GM13976 (cell line): ENCODE measurements around the gene P4HA1.
"Not testable (repeated sequence)": the region's sequence is repeated elsewhere in the genome, so short reads cannot be mapped to it uniquely, and the experiment has no call there.

Experiments used
- DNase-seq: peaks from one replicate; pipeline ENCODE4 v3.0.0; 2012; ENCODE audit warnings: low spot score
- in situ Hi-C: fragments of 300-500 bp; cut with MboI; formaldehyde crosslinking; loops from one replicate; pipeline ENCODE4 v1.12.0; 2022; ENCODE audit warnings: low sequenced_read_pairs, mixed read lengths, inconsistent platforms; ENCODE audit not compliant: unreplicated experiment
- TF ChIP-seq, protein P1 (sequence below): IDR thresholded peaks from 2 replicates; pipeline ENCODE4 v1.5.1; 2012; ENCODE audit warnings: borderline replicate concordance, mild to moderate bottlenecking; ENCODE audit not compliant: insufficient read depth; ENCODE audit errors: extremely low read depth, missing control alignments, control extremely low read depth

P4HA1 gene

DNA sequence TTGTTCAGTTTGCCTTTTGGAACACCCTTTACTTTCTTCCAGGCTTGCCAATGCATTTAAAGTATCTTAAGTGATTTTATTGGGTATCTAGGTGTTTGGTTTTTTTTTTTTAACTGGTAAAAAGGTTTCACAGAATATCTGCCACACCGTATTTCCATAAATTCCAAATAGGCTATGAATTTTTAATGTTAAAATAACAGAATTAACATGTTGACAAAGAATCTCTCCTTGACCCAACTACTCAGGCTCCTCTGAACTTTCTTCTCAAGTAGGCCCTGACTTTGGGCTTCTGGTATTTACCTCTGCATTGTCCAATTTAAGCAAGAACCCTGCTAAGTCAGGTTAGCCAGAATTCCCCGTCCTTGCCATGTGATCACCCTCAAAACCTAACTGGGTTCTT is 80.9 kb downstream of the P4HA1 start:
- in situ Hi-C loops, result no loop called here
- TF ChIP-seq, protein P1, sequence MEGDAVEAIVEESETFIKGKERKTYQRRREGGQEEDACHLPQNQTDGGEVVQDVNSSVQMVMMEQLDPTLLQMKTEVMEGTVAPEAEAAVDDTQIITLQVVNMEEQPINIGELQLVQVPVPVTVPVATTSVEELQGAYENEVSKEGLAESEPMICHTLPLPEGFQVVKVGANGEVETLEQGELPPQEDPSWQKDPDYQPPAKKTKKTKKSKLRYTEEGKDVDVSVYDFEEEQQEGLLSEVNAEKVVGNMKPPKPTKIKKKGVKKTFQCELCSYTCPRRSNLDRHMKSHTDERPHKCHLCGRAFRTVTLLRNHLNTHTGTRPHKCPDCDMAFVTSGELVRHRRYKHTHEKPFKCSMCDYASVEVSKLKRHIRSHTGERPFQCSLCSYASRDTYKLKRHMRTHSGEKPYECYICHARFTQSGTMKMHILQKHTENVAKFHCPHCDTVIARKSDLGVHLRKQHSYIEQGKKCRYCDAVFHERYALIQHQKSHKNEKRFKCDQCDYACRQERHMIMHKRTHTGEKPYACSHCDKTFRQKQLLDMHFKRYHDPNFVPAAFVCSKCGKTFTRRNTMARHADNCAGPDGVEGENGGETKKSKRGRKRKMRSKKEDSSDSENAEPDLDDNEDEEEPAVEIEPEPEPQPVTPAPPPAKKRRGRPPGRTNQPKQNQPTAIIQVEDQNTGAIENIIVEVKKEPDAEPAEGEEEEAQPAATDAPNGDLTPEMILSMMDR, result no peak
- no peak for DNase-seq

DNA sequence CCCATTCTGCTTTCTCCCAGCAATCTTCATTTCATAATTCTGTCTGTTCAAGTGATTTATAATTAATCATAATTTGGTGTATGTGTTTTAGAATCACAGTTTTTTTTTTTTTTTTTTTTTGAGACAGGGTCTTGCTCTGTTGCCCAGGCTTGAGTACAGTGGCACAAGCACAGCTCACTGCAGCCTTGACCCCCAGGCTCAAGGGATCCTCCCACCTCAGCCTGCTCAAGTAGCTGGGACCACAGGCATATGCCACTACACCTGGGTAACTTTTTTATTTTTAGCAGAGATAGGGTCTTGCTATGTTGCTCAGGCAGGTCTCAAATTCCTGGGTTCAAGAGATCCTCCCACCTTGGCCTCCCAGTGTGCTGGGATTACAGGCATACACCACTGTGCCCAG is 92.8 kb downstream of the P4HA1 start:
- TF ChIP-seq, protein P1, result no peak
- in situ Hi-C loops, result no loop called here
- no peak for DNase-seq

DNA sequence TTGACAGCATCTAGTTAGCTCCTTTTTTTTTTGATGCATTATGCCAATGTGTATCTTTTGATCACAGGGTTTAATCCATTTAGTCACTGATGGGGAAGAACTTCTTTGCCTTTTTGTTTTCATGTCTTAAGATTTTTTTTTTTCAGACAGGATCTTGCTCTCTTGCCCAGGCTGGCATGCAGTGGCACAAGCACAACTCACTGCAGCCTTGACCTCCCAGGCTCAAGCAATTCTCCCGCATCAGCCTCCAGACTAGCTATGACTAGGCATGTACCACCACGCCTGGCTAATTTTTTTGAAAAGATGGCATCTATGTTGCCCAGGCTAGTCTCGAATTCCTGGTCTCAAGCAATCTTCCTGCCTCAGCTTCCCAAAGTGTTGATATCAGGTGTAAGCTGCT is 95.7 kb downstream of the P4HA1 start:
- TF ChIP-seq, protein P1, result no peak
- in situ Hi-C loops, result no loop called here
- no peak for DNase-seq

DNA sequence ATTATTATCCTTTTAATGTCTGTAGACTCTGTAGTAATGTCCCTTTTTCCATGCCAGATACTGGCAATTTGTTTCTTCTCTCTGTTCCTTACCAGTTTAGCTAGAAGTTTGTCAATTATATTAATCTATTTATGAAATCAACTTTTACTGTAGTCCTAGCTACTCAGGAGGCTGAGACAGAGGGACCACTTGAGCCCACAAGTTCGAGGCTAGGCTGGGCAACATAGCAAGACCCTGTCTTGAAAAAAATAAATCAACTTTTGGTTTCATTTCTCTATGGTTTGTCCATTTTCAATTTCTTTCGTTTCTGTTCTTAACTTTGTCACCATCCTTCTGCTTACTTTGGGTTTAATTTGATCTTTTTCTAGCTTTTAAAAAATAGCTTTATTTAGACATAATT is 99.6 kb downstream of the P4HA1 start:
- in situ Hi-C loops, result no loop called here
- DNase-seq, result no peak
- TF ChIP-seq, protein P1, result no peak

DNA sequence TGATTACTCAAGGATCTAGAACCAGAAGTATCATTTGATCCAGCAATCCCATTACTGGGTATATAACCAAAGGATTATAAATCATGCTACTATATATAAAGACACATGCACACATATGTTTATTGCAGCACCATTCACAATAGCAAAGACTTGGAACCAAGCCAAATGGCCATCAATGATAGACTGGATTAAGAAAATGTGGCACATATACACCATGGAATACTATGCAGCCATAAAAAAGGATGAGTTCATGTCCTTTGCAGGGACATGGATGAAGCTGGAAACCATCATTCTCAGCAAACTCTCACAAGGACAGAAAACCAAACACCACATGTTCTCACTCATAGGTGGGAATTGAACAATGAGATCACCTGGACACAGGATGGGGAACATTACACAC is 101.2 kb downstream of the P4HA1 start:
- DNase-seq, in situ Hi-C loops: not testable (repeated sequence)

DNA sequence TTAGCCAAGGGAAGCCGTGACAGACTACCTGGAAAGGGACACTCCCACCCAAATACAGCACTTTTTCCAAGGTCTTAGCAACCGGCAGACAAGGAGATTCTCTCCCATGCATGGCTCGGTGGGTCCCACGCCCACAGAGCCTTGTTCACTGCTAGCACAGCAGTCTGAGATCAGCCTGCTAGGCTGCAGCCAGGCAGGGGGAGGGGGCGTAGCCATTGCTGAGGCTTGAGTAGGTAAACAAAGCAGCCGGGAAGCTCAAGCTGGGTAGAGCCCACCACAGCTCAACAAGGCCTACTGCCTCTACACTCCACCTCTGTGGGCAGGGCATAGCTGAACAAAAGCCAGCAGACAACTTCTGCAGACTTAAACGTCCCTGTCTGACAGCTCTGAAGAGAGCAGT is 106.9 kb downstream of the P4HA1 start:
- in situ Hi-C loops, DNase-seq: not testable (repeated sequence)

DNA sequence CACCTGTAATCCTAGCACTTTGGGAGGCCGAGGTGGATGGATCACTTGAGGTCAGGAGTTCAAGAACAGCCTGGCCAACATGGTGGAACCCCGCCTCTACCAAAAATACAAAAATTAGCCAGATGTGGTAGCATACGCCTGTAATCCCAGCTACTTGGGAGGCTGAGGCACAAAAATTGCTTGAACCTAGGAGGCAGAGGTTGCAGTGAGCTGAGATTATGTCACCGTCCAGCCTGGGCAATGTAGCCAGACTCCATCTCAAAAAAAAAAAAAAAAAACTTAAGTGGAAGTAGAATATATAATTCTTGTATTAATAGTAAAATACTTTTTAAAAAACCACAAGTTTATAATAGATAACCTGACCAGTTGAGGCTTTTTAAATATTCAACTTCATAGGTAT is 112.0 kb downstream of the P4HA1 start:
- in situ Hi-C loops, DNase-seq: not testable (repeated sequence)

DNA sequence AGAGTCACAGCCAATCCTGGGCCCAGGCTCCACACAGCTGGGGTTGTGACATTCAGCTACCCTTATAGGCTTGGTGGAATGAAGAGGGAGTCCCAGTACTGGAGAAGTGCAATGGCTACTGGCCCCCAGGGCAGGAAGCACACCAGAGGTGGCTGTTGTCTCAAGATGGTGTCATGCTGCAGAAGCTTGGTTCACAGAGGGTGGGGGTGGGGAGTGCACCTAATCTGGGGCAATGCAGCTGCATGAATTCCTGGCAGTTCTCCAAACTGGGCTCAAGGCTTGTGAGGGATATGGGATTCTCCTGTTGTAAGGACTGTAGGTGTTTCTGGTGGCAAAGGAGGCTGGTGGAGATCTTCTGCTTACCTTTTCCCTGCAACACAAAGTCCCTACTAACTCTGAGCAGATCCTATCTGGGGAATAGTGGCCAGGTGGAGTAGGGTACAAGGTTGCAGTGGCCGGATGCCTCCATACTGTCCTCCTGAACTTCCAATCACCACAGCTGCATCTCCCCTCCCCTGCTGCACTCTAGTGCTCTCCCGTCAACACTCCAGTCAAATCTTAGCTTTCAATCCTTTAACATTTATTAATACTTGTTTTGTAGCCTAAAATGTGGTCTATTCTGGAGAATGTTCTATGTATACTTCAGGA is 114.7 kb downstream of the P4HA1 start:
- in situ Hi-C loops, result no loop called here
- DNase-seq, result no peak

More for the DNA sequence above, 114.7 kb downstream of the P4HA1 start:
- TF ChIP-seq, protein P1, result no peak
